Measurements from ENCODE around the gene ARHGAP42.

The ARHGAP42 gene

GRCh38 chr11:100918551-100919500 lies 231.7 kb downstream of the ARHGAP42 start:
- no peak for ATAC-seq
- no peak for TF ChIP-seq ZC3H10 (CRISPR knock-in tag; IDR thresholded peaks at IDR 0.05)
- no peak for TF ChIP-seq CSDC2 (CRISPR knock-in tag; IDR thresholded peaks at IDR 0.05)
- no peak for TF ChIP-seq OSR1 (CRISPR knock-in tag; IDR thresholded peaks at IDR 0.05)
- TF ChIP-seq RARB (CRISPR knock-in tag; IDR thresholded peaks at IDR 0.05): no peak
- TF ChIP-seq ZNF565 (CRISPR knock-in tag; conservative IDR thresholded peaks at IDR 0.05; ENCODE audit: low read depth): no peak
- TF ChIP-seq ZNF8 (CRISPR knock-in tag; IDR thresholded peaks at IDR 0.05): no peak
- no peak for TF ChIP-seq ESRRG (CRISPR knock-in tag; IDR thresholded peaks at IDR 0.05)
- no peak for TF ChIP-seq CREB5 (CRISPR knock-in tag; IDR thresholded peaks at IDR 0.05; ENCODE audit: low read depth)
- TF ChIP-seq PPARA (CRISPR knock-in tag; IDR thresholded peaks at IDR 0.05; ENCODE audit: borderline replicate concordance): no peak
- no peak for TF ChIP-seq POU6F1 (CRISPR knock-in tag; IDR thresholded peaks at IDR 0.05; ENCODE audit: borderline replicate concordance, low read depth)
- TF ChIP-seq PATZ1 (CRISPR knock-in tag; IDR thresholded peaks at IDR 0.05; ENCODE audit: borderline replicate concordance): no peak
- TF ChIP-seq TSHZ2 (CRISPR knock-in tag; IDR thresholded peaks at IDR 0.05): no peak
- no peak for TF ChIP-seq BACH2 (CRISPR knock-in tag; IDR thresholded peaks at IDR 0.05; ENCODE audit: borderline replicate concordance)
- TF ChIP-seq SNAI2 (CRISPR knock-in tag; IDR thresholded peaks at IDR 0.05): no peak
- TF ChIP-seq ARNTL (CRISPR knock-in tag; IDR thresholded peaks at IDR 0.05; ENCODE audit: borderline replicate concordance, low read depth): no peak

GRCh38 chr11:100920593-100920992 lies 233.5 kb downstream of the ARHGAP42 start:
- no peak for TF ChIP-seq ZNF8 (CRISPR knock-in tag; IDR thresholded peaks at IDR 0.05)
- no peak for TF ChIP-seq ZFP30 (CRISPR knock-in tag; IDR thresholded peaks at IDR 0.05)
- TF ChIP-seq SNAI2 (CRISPR knock-in tag; IDR thresholded peaks at IDR 0.05): no peak
- no peak for TF ChIP-seq ZNF70 (CRISPR knock-in tag; IDR thresholded peaks at IDR 0.05)
- no peak for TF ChIP-seq ZC3H10 (CRISPR knock-in tag; IDR thresholded peaks at IDR 0.05)
- TF ChIP-seq TCF4 (CRISPR knock-in tag; IDR thresholded peaks at IDR 0.05; ENCODE audit: borderline replicate concordance): no peak
- ATAC-seq: no peak

GRCh38 chr11:100922121-100922520 lies 235.0 kb downstream of the ARHGAP42 start:
- no peak for ATAC-seq
- no peak for TF ChIP-seq ZNF70 (CRISPR knock-in tag; IDR thresholded peaks at IDR 0.05)
- TF ChIP-seq ZFP3 (CRISPR knock-in tag; IDR thresholded peaks at IDR 0.05): no peak

- TF ChIP-seq GLIS3 (CRISPR knock-in tag; IDR thresholded peaks at IDR 0.05) (no peak), RARB (CRISPR knock-in tag; IDR thresholded peaks at IDR 0.05) (no peak), TSHZ2 (CRISPR knock-in tag; IDR thresholded peaks at IDR 0.05) (no peak), ZFP30 (CRISPR knock-in tag; IDR thresholded peaks at IDR 0.05) (no peak), POU6F1 (CRISPR knock-in tag; IDR thresholded peaks at IDR 0.05; ENCODE audit: borderline replicate concordance, low read depth) (no peak)
- no peak for ATAC-seq
Measured at GRCh38 chr11:100923555-100923954, 236.5 kb downstream of the ARHGAP42 start.
